ENCODE data around the gene ACP1.
"Not testable (repeated sequence)": the region's sequence is repeated elsewhere in the genome, so short reads cannot be mapped to it uniquely, and the experiment has no call there.

The ACP1 gene

GRCh38 chr2:313991-314390 is 49.2 kb downstream of the ACP1 start:
- DNase-seq (ENCODE audit: extremely low read depth, low read depth), result no peak
- TF ChIP-seq CTCF (IDR thresholded peaks at IDR 0.05; ENCODE audit: low read depth, low read length), result no peak

DNA sequence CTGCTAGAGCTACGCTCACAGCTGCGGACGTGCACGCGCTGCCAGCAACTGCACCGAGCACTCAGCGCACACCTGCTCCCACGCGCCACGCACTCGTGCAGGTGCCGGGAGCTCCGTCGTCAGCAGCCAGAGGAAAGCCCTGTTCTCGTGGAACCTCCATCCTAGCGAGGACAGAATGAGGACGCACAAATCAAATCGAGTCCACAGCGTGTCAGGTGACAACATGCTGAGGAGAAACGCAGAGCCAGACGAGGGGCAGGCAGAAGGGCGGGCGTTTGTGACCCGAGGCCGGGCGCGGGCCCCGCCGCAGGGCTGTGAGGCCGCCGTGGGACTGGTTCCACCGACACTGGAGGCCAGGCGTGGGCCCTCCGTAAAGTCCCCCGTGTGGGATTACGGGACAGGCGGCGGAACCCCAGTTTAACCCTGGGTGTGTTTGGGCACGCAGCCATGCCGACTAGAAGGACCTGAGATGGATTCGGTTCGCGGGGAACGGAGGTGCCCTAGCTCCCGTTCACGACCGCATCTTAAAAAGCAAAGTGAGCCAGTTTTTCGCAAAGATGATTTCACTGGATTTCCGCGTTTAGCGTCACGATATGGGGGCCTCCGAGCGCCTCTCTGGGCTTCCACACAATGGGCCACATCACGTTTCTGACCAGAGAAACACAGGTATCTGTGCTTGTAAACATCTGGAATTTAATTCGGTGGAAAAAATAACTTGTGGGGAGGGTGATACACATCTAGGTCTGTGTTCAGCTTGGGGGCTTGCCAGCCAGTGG is 50.0 kb downstream of the ACP1 start:
- TF ChIP-seq CTCF (IDR thresholded peaks at IDR 0.05; ENCODE audit: low read depth, low read length), result no peak
- no peak for DNase-seq (ENCODE audit: extremely low read depth, low read depth)

DNA sequence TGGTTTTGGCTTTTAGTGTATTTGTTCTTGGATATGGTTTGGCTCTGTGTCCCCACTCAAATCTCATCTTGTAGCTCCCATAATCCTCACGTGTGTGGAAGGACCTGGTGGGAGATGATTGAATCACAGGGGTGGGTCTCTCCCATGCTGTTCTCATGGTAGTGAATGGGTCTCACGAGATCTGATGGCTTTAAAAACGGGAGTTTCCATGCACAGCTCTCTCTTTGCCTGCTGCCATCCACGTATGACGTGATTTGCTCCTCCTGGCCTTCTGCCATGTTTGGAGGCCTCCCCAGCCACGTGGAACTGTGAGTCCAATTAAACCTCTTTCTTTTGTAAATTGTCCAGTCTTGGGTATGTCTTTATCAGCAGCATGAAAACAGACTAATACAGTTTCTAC is 51.2 kb downstream of the ACP1 start:
- DNase-seq (ENCODE audit: extremely low read depth, low read depth), result not testable (repeated sequence)

DNA sequence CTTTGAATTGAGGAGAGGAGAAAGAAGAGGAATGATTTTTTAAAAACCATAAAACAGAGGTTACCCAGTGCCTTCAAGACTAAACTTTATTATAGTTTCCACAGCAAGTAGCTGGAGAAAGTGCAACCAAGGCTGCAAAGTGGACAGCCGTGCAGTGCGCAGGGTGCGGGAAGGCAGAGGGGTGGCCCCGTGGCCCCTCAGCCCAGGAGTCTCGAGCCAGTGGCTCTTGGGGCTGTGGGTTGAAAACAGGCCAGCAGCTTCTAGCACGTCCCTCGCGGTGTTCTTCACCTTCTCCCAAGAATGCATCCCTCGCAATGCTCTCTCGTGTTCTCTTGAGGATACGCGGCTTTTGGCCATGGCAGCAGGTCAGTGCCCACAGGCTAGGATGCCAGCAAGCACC is 51.6 kb downstream of the ACP1 start:
- no peak for DNase-seq (ENCODE audit: extremely low read depth, low read depth)
- no peak for TF ChIP-seq CTCF (IDR thresholded peaks at IDR 0.05; ENCODE audit: low read depth, low read length)

- TF ChIP-seq CTCF (IDR thresholded peaks at IDR 0.05; ENCODE audit: low read depth, low read length), result no peak
- DNase-seq (ENCODE audit: extremely low read depth, low read depth), result no peak
Observed at GRCh38 chr2:317501-318424, 53.0 kb downstream of the ACP1 start.

- TF ChIP-seq CTCF (IDR thresholded peaks at IDR 0.05; ENCODE audit: low read depth, low read length), result no peak
Observed at GRCh38 chr2:319059-319600, 54.4 kb downstream of the ACP1 start.

GRCh38 chr2:320561-320960 is 55.8 kb downstream of the ACP1 start:
- no peak for DNase-seq (ENCODE audit: extremely low read depth, low read depth)
- TF ChIP-seq CTCF (IDR thresholded peaks at IDR 0.05; ENCODE audit: low read depth, low read length), result no peak

More at GRCh38 chr2:319059-319600, 54.4 kb downstream of the ACP1 start:
- no peak for DNase-seq (ENCODE audit: extremely low read depth, low read depth)

Data from AG09319 (cell line).